Suppressor macrophage (primary cell): Measurements from ENCODE around the gene B3GNT2.
A peak's percentile ranks its signal among the peaks of the same experiment; 100 is the strongest.
"Not testable (repeated sequence)": the region's sequence is repeated elsewhere in the genome, so short reads cannot be mapped to it uniquely, and the experiment has no call there.

Source experiments
- DNase-seq, 4 experiments: peaks; one replicate each; pipeline ENCODE4 v3.0.0-alpha.2; 2020 to 2022

The B3GNT2 gene

DNA sequence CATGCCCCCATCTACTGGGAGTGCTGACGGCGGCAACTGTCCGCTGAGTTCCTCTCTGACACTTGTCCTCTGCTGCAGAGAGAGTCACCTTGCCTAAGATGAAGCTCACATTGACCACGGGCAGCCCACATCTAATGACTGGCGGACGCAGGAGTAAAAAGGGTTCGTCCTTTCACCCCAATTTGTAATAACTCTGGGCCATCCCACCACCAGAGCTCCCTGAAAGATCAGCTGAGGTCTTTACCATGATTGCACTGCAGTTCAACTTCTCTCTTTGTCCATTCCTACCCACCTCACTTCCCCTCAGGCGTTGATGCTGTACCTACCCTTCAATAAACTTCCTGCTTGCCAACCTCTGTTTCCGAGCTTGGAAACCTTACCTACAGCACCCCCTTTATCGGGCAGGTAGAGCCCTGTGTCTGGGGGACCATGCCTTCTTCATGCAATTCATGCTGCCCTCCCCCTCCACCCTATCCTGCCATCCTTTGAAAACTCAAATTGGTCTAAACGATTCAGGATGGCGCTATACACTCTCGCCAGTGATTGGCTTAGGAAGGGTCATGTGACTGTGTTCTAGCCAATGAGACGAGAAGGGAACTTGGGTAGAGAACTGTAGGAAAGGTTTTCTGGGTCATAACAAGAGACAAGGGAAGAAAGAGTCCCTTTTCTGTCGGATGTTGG, 10.3 kb upstream of the B3GNT2 start:
- peak; percentile 55 to 81 (median 74) for DNase-seq

GRCh38 chr2:62186156-62186905, 9.6 kb upstream of the B3GNT2 start:
- DNase-seq = peak; percentile 77 to 93 (median 86)

- peak in 2 of 4 experiments; percentile 19 to 33 for DNase-seq
Measured at GRCh38 chr2:62187246-62187645, 8.7 kb upstream of the B3GNT2 start.

GRCh38 chr2:62188416-62188815, 7.5 kb upstream of the B3GNT2 start:
- DNase-seq = no peak

DNA sequence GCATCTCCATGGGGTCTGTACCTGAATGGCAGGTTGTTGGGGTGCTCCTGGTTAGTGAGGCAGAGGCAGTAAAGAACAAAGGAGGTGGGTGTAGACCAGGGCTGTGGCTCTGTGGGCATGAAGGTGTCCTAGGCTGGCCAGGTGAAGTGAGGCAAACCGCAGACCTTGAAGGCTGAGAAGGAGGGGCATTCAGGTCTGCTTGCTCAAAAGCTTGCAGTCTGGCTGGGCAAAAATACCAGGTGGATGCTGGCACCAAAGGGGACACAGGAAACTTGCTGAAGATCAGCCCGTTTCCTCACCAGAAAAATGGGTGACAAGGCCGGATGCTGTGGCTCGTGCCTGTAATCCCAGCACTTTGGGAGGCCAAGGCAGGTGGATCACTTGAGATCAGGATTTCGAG, 6.7 kb upstream of the B3GNT2 start:
- DNase-seq = no peak

- DNase-seq = peak; percentile 71 to 89 (median 82)
Measured at GRCh38 chr2:62192811-62193210, 3.1 kb upstream of the B3GNT2 start.

GRCh38 chr2:62194558-62195420, 1.1 kb upstream of the B3GNT2 start:
- peak in 3 of 4 experiments; percentile 44 to 62 (median 57) for DNase-seq

GRCh38 chr2:62196278-62196901, 475 bp downstream of the B3GNT2 start:
- DNase-seq = peak; percentile 47 to 70 (median 58)

- DNase-seq = peak; percentile 46 to 73 (median 64)
Measured at GRCh38 chr2:62197011-62197924, 1.4 kb downstream of the B3GNT2 start.

GRCh38 chr2:62197925-62198633, 2.2 kb downstream of the B3GNT2 start:
- peak; percentile 41 to 70 (median 60) for DNase-seq

- not testable (repeated sequence) for DNase-seq
Measured at GRCh38 chr2:62198854-62199253, 2.9 kb downstream of the B3GNT2 start.

DNA sequence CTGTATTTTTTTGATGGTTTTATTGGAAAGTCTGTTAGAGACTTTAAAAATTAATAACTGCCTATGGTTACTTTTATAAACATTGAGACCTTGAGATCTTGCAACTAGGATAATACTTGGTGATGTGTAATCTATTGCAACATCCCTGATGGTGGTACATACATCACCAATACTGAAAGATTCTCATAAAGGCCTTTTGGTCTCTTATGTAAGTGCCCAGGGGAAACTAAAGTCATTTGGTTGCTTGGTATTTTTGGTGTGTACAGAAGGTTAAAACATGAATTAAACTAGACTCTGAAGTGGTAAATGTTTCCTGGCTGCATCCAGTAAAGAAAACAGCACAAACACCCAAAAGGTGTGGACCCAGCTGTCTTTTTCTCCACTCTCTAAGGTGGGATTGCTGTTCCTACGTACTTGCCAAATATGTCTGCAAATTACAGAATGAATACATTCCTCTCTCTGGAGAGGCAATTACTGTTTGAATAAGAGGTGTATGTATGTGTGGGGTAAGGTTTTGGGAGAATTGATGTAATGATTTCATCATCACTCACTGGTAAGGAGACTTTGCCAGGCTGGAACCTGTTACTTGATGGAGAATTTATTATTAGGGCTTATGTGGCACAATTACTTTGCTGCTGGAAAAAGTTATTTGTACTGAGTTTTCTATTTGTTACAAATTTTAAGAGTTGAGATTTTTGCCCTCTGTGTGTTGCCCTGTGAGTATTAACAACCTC, 3.6 kb downstream of the B3GNT2 start:
- DNase-seq = peak in 2 of 4 experiments; percentile 52 to 63

GRCh38 chr2:62200291-62200841, 4.5 kb downstream of the B3GNT2 start:
- DNase-seq = peak in 1 of 4 experiments; percentile 40

DNA sequence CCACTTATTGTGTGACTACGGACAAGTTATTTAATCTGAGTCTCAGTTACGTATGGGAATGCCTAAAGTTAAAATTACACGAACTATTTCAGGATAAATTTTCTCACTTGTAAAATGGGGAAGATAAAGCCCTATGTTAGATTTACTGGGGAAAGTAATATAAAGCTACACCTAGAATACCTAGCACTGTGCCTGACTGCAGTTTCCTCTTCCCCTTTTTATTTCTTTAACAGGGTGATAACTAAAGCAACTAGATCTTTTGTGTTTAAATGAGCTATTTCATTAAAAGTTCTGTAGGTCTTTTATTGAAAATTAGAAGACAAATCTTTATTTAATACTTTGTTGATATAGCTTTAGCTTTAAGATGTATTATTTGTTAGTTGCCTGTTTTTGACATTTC, 5.0 kb downstream of the B3GNT2 start:
- DNase-seq = no peak

- no peak for DNase-seq
Measured at GRCh38 chr2:62201307-62201706, 5.4 kb downstream of the B3GNT2 start.

DNA sequence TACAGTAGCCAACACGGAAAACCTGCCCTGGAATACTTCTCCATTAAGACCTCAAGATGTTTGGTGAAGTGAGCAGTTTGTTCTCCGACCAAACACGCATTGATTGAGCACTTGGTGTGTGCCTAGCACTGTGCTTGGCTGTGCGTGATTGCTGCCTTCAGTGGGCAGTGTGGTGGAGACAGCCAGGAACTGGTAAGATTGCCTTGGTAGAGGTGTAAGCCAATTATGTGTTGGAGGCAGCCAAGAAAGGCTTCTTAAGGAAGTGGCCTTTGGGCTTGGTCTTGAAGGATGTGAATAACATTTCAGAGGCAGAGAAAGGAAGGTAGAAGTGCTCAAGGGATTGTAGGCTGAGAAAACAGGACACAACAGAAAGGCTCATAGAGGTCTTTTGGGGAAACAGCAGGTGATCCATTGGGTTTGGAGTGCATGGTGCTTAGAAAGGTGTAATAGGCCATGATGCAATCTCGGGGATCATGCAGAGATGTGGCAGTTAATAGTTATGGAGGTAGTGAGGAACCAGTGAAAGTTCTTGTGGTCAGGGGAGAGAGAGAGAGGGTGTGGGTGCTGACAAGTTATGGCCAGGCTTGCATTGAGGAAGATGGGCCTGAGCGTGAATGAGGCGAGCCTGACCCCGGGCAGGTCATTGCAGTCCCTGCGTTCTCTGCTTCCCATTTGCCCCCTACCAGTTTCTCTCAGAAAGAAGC, 6.3 kb downstream of the B3GNT2 start:
- peak in 3 of 4 experiments; percentile 55 to 59 (median 57) for DNase-seq

GRCh38 chr2:62202729-62203128, 6.8 kb downstream of the B3GNT2 start:
- no peak for DNase-seq

DNA sequence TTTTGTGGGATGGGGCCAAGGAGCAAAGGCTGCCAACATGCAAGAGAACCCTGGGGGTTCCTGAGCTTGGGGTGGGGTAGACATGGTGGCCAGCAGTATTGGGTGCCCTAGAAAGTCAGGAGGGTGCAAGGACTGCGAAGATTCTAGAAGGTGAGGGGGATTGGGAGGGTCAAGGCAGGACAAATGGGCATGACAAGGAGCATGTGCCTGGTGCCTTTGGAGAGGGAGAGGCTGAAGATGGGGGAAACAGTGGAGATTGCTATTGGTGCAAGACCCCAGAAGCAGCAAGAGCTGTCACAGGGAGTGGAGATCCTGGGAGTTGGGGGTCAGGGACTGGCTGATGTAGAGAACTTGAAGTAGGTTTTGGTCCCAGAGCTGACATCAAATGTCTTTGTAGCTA, 7.5 kb downstream of the B3GNT2 start:
- no peak for DNase-seq

DNA sequence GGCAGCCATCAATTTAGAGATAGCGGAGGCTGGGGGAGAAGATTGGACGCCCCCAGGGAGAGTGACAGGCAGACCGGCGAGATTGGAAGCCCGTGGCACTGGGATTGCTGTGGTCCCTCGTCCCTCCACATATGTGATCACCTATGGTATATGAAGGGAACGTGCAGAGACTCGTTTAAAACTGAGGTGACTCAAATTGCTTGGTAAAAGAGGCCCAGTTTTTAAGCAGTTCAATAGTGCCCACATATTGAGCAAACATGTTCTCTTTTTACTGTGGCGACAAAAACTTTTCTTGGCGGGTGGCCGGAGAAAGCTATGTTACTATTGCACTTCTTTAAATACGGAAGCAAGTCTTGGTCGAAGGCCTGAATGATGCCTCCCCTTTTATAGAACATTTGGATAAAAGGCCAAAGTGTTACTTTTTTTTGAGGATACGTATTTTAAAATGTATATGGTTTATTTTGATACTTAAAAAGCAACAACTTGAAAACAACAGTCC, 9.1 kb downstream of the B3GNT2 start:
- peak in 2 of 4 experiments; percentile 32 to 35 for DNase-seq
